ENCODE results near the gene RARG.
"Not testable (repeated sequence)": the region's sequence is repeated elsewhere in the genome, so short reads cannot be mapped to it uniquely, and the experiment has no call there.

RARG gene

GRCh38 chr12:53212931-53213330 is 19.1 kb downstream of the RARG start:
- no peak for DNase-seq
- Mint-ChIP-seq H3K4me3 (no peak overlapping the region), H3K27me3 (no peaks in the 10 kb centered on the region), H3K36me3 (ENCODE audit: low read depth) (peaks cover 19% of the 10 kb centered on the region), H3K9me3 (no peaks in the 10 kb centered on the region), H3K4me1 (peaks cover 70% of the 10 kb centered on the region), H3K27ac (no peak overlapping the region)
- no peak for ATAC-seq

DNA sequence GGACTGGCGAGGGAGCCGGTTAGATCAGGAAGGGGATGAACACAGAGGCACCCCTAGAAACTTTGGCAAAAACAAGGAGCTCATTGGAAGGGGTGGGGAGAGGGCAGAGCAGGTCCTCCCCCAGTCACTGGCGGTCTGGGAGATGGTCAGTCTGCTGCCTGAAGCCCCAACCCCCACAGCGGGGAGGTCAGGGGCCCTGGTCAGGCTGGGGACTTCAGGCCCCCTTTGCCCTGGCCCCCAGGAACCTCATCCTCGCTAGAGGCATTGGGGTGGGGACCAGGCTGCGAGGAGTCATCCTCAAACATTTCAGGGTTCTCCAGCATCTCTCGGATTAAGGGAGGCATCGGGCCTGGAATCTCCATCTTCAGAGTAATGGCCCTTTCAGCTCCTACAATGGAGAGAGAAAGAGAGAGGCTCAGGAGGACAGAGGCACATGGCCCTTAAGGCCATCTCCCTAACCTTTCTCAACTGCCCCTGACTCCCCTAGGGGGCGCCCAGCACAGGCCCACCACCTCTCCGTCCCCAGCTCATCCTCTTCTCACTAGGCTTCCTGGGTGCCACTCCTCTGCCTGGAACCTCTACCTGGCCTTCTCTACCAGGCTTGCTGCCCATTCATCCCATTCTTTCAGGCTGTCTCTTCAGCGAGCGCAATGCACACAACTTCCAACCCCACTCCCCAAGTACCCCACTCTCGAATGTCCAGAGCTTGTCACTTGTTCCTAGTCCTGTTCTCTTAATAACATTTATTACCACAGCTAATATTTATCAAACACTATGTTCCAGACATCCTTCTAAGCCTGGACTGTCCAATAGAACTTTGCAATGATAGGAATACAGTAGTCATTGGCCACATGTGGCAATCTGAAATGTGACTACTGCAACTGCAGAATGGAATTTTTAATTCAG is 20.3 kb downstream of the RARG start:
- Mint-ChIP-seq H3K27ac (no peak overlapping the region), H3K9me3 (no peaks in the 10 kb centered on the region), H3K4me3 (no peak overlapping the region), H3K36me3 (ENCODE audit: low read depth) (peaks cover 18% of the 10 kb centered on the region), H3K4me1 (peaks cover 69% of the 10 kb centered on the region), H3K27me3 (no peaks in the 10 kb centered on the region)
- DNase-seq (no peak), ATAC-seq (no peak)

GRCh38 chr12:53210843-53211242 is 21.2 kb downstream of the RARG start:
- ATAC-seq (no peak), DNase-seq (no peak)
- H3K4me1 Mint-ChIP-seq = peaks cover 69% of the 10 kb centered on the region
- H3K36me3 Mint-ChIP-seq (ENCODE audit: low read depth) = peaks cover 16% of the 10 kb centered on the region
- H3K27ac Mint-ChIP-seq = no peak overlapping the region
- H3K9me3 Mint-ChIP-seq = no peaks in the 10 kb centered on the region
- no peak overlapping the region for H3K4me3 Mint-ChIP-seq
- no peaks in the 10 kb centered on the region for H3K27me3 Mint-ChIP-seq

GRCh38 chr12:53208877-53209463 is 23.0 kb downstream of the RARG start:
- peak overlapping the region; percentile 82 for H3K27ac Mint-ChIP-seq
- H3K4me3 Mint-ChIP-seq = peak overlapping the region; percentile 68
- ATAC-seq (peak; percentile 16), DNase-seq (no peak)
- H3K36me3 Mint-ChIP-seq (ENCODE audit: low read depth) = peaks cover 24% of the 10 kb centered on the region
- H3K27me3 Mint-ChIP-seq = no peaks in the 10 kb centered on the region
- no peaks in the 10 kb centered on the region for H3K9me3 Mint-ChIP-seq
- peaks cover 77% of the 10 kb centered on the region for H3K4me1 Mint-ChIP-seq

- DNase-seq (no peak), ATAC-seq (no peak)
- Mint-ChIP-seq H3K36me3 (ENCODE audit: low read depth) (peaks cover 25% of the 10 kb centered on the region), H3K27me3 (no peaks in the 10 kb centered on the region), H3K4me3 (peak overlapping the region; percentile 68), H3K27ac (peak overlapping the region; percentile 82), H3K9me3 (no peaks in the 10 kb centered on the region), H3K4me1 (peaks cover 77% of the 10 kb centered on the region)
Observed at GRCh38 chr12:53208435-53208834, 23.6 kb downstream of the RARG start.

- no peaks in the 10 kb centered on the region for H3K27me3 Mint-ChIP-seq
- H3K4me1 Mint-ChIP-seq = peaks cover 80% of the 10 kb centered on the region
- no peaks in the 10 kb centered on the region for H3K9me3 Mint-ChIP-seq
- H3K27ac Mint-ChIP-seq = peak within 1 kb of the TSS; percentile 74
- H3K4me3 Mint-ChIP-seq = peak within 1 kb of the TSS; percentile 84
- ATAC-seq (peak; percentile 65), DNase-seq (peak; percentile 70)
- peaks cover 24% of the 10 kb centered on the region for H3K36me3 Mint-ChIP-seq (ENCODE audit: low read depth)
Observed at GRCh38 chr12:53207042-53207441, 25.0 kb downstream of the RARG start, which contains the start of gene ITGB7. Gene ITGB7 (minus strand): TSS chr12:53207251. CDS start chr12:53200443, 6,808 bp downstream.

DNA sequence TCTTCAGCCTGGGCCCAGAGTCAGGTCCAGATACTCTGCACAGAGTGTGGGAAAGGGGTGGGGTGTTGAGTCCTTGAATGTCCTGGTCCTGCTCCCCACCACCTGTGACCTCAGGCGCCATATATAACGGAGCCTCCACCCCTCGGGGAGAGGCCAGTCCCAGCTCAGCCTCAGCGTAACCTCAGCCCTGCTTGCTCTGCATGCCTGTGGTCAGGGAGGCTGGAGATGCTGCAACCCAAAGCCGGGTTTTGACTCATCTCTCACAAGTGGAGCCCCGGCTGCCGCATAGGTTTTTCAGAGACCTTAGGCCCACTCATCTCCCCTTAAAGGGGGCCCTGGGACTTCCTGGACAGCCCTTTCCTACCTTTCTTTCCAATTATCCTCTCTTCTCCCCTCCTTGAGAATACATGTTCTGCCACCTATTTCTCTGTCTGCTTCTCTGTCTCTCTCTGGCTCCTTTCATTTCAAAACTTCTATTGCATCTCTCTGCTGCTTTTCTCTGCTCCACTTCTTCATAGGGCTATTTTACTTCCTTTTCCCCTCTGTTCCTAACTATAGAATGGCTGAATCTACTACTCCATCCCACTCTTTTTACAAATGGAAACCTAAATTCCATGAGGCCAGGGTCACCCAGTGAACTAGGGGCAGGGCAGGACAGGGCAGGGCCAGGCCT is 26.1 kb downstream of the RARG start:
- Mint-ChIP-seq H3K27ac (peak overlapping the region; percentile 74), H3K27me3 (no peaks in the 10 kb centered on the region), H3K4me3 (peak overlapping the region; percentile 84), H3K4me1 (peaks cover 89% of the 10 kb centered on the region), H3K36me3 (ENCODE audit: low read depth) (peaks cover 25% of the 10 kb centered on the region), H3K9me3 (no peaks in the 10 kb centered on the region)
- ATAC-seq = peak; percentile 90
- DNase-seq = peak; percentile 82

GRCh38 chr12:53204351-53204750 is 27.7 kb downstream of the RARG start:
- H3K4me3 Mint-ChIP-seq = peak overlapping the region; percentile 63
- no peaks in the 10 kb centered on the region for H3K9me3 Mint-ChIP-seq
- peaks cover 90% of the 10 kb centered on the region for H3K4me1 Mint-ChIP-seq
- no peak for DNase-seq
- no peaks in the 10 kb centered on the region for H3K27me3 Mint-ChIP-seq
- peak overlapping the region; percentile 76 for H3K27ac Mint-ChIP-seq
- ATAC-seq = no peak
- H3K36me3 Mint-ChIP-seq (ENCODE audit: low read depth) = peaks cover 31% of the 10 kb centered on the region

GRCh38 chr12:53202316-53202715 is 29.7 kb downstream of the RARG start:
- not testable (repeated sequence) for H3K9me3 Mint-ChIP-seq, DNase-seq, H3K27me3 Mint-ChIP-seq, H3K4me3 Mint-ChIP-seq, ATAC-seq, H3K27ac Mint-ChIP-seq
- H3K36me3 Mint-ChIP-seq (ENCODE audit: low read depth) = peaks cover 40% of the 10 kb centered on the region
- peaks cover 89% of the 10 kb centered on the region for H3K4me1 Mint-ChIP-seq

DNA sequence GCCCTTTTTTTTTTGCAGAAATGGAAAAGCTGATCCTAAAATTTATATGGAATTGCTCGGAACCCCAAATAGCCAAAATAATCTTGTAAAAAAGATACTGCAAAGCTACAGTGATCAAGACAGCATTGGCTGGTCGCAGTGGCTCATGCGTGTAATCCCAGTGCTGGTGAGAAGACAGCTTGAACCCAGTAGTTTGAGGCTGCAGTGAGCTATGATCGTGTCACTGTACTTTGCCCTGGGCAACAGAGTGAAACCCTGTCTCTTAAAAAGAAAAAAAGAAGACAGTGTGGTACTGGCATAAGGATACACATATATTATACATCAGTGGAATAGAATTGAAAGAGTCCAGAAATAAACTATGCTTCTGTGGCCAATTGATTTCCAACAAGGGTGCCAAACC is 30.4 kb downstream of the RARG start:
- peaks cover 43% of the 10 kb centered on the region for H3K36me3 Mint-ChIP-seq (ENCODE audit: low read depth)
- peaks cover 88% of the 10 kb centered on the region for H3K4me1 Mint-ChIP-seq
- no peak overlapping the region for H3K27ac Mint-ChIP-seq
- ATAC-seq = no peak
- H3K9me3 Mint-ChIP-seq = no peaks in the 10 kb centered on the region
- no peak overlapping the region for H3K4me3 Mint-ChIP-seq
- no peak for DNase-seq
- H3K27me3 Mint-ChIP-seq = no peaks in the 10 kb centered on the region

DNA sequence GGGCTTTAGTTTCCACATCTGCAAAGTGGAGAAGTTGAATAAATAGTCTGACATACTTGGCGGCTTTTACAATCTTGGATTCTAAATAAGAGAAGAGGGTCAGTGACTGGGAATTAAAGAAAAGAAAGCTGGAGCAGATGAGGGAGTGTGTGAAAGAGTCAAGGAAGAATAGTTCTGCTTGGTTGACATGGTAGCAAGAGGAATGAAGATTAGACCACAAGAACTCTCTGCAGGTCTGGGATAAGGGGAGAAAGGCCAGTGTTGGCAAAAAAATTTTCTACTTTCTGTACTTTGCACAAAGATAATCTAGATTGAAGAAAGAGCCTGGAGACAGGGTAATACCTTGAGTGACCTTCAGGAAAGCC is 30.9 kb downstream of the RARG start:
- H3K36me3 Mint-ChIP-seq (ENCODE audit: low read depth) = peaks cover 45% of the 10 kb centered on the region
- H3K9me3 Mint-ChIP-seq = no peaks in the 10 kb centered on the region

DNA sequence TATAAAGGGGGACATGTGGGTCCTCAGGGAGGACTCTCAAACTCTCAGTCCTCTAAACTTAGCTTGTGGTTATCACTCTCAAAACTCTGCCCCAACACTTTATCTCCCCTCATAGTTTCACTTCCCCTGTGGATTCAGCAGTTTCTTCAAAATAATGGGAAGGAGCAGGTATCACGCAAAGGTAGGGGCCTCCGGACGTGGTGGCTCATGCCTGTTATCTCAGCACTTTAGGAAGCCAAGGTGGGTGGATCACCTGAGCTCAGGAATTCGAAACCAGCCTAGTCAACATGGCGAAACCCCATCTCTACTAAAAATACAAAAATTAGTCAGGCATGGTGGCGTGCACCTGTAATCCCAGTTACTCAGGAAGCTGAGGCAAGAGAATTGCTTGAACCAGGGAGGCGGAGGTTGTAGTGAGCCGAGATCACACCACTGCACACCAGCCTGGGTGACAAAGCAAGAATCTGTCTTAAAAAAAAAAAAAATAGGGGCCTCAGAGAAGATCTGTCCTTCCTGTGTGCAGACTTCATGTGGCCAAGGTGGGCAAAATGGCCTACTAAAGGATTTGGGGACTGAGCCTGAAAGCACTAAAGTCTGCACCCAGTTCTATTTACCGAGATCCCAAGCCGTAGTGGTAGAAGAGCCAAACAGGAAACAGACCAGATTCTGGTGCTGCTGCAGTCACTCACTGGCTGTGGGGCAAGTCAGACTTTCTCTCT is 31.4 kb downstream of the RARG start:
- no peak for DNase-seq
- no peaks in the 10 kb centered on the region for H3K9me3 Mint-ChIP-seq
- H3K36me3 Mint-ChIP-seq (ENCODE audit: low read depth) = peaks cover 43% of the 10 kb centered on the region
- peak overlapping the region; percentile 65 for H3K27ac Mint-ChIP-seq
- ATAC-seq = peak; percentile 21
- no peaks in the 10 kb centered on the region for H3K27me3 Mint-ChIP-seq
- H3K4me3 Mint-ChIP-seq = peak overlapping the region; percentile 42
- H3K4me1 Mint-ChIP-seq = peaks cover 78% of the 10 kb centered on the region

More for the DNA sequence above, 30.9 kb downstream of the RARG start:
- Mint-ChIP-seq H3K27ac (peak overlapping the region; percentile 65), H3K27me3 (no peaks in the 10 kb centered on the region), H3K4me3 (peak overlapping the region; percentile 42), H3K4me1 (peaks cover 83% of the 10 kb centered on the region)
- ATAC-seq (no peak), DNase-seq (no peak)

GRCh38 chr12:53200107-53200457 is 31.9 kb downstream of the RARG start:
- H3K4me1 Mint-ChIP-seq = peaks cover 73% of the 10 kb centered on the region
- H3K9me3 Mint-ChIP-seq = no peaks in the 10 kb centered on the region
- H3K36me3 Mint-ChIP-seq (ENCODE audit: low read depth) = peaks cover 41% of the 10 kb centered on the region

GRCh38 chr12:53199700-53200099 is 32.3 kb downstream of the RARG start:
- no peak overlapping the region for H3K27ac Mint-ChIP-seq
- H3K27me3 Mint-ChIP-seq = no peaks in the 10 kb centered on the region
- no peaks in the 10 kb centered on the region for H3K9me3 Mint-ChIP-seq
- peaks cover 70% of the 10 kb centered on the region for H3K4me1 Mint-ChIP-seq
- DNase-seq (no peak), ATAC-seq (no peak)
- H3K4me3 Mint-ChIP-seq = no peak overlapping the region
- H3K36me3 Mint-ChIP-seq (ENCODE audit: low read depth) = peaks cover 45% of the 10 kb centered on the region

More at GRCh38 chr12:53200107-53200457, 31.9 kb downstream of the RARG start:
- Mint-ChIP-seq H3K27ac (peak overlapping the region; percentile 65), H3K27me3 (no peaks in the 10 kb centered on the region), H3K4me3 (peak overlapping the region; percentile 34)
- ATAC-seq = no peak
- no peak for DNase-seq
